HG02885 (cell line): ENCODE results near the gene PTTG1IP.

Experiments used
- ATAC-seq: cut with Tn5 transposase; IDR thresholded peaks from one replicate; pipeline ENCODE4 v1.9.1; 2021; ENCODE audit warnings: mild to moderate bottlenecking; ENCODE audit not compliant: unreplicated experiment, poor library complexity

PTTG1IP gene

DNA sequence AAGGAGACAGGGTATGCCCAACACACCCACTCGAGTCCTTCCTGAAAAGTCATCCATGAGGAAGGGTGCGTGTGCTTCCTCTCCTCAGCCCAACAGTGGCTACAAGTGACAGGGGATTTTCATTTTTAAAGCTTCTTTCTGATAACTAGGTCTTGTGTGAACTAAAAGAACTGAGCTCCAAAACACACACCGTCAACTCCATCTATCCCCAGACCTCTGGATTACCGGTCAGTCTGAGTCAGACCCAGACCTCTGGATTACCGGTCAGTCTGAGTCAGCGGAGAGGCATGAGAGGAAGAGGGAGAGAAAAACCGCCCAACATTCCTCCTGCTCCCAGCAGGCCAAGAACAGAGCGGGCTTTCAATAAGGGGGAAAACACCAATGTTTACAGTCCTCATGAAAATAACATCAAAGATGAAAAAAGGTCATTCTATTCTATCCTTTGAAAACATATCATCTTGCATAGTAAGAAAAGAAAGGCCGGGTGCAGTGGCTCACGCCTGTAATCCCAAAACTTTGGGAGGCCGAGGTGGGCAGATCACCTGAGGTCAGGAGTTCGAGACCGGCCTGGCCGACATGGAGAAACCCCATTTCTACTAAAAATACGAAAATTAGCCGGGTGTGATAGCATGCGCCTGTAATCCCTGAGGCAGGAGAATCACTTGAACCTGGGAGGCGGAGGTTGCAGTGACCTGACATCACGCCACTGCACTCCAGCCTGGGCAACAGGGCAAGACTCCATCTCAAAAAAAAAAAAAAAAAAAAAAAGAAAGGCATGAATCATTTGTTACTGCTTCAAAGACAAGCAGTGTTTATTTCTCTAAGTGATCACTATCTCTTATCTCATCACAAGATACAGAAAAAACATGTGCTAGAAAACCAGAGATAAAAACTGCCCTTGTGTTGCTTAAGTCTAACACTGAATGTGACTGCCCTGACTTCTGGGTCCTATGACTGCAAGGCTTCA is 3.4 kb downstream of the PTTG1IP start:
- no peak for ATAC-seq

DNA sequence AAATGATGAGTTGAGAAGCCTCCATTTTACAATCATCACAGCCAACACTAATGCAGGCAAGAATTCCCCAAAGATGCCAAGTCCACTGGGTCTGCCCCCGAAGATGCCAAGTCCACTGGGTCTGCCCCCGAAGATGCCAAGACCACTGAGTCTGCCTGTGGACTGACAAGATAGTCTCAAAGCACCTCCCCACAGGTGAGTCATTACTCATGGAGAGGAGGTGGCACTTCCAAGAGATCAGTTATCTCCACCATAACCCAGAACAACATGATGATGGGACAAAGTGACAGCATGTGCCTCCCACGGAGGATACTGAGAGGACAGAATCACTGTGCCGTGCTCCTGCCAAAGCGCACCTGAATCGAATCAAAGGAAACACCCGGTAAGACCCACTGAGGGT is 4.8 kb downstream of the PTTG1IP start:
- ATAC-seq: no peak

DNA sequence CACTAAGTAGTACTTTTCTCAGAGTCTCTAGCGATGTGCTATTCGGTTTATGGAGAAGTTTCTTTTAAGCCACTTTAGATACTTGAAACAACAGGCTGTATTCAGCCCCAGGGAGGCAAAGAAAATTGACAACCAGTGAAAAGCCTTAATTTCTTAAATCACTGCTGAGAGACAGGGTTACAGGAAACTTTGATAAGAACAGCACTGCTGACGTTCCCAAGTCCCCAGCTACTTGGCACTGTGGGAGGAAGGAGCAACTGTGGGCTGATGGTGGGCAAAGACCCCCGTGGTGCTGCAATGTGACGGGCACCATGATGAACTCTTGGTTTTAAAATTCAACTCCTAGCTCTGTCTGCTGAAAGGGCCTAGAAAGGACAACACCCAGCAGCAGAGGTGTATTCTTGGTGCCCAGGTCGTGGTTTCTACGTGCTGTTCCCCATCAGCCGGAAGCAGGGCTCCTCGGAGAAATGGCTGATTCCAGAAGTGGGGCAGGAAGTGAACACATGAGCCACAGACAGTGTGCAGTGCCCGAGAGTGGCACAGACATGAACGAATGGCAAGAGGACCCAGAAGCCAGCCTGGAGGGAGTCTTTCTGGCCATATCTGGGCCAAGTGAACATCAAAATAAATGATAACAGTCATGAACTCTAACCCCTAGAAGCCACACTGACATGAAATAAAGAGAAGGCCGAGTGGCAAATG is 5.3 kb downstream of the PTTG1IP start:
- ATAC-seq: no peak

DNA sequence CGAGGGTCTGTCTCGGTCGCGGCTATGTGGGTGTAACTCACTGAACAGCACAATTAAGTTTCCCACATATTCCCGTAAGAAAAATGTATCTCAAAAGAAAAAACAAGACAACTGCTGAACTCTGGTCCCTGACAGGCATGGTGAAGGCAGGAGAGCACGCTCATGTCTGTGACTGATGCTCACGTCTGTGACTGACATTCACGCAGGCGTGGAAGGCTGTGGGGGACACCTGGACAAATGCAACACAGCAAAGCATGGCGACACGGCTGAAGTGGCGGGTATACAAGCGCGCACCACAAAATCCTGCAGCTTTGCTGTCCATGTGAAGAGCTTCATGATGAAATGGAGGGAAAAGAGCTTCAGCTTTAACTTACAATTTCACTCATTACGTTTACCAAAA is 6.0 kb downstream of the PTTG1IP start:
- no peak for ATAC-seq

DNA sequence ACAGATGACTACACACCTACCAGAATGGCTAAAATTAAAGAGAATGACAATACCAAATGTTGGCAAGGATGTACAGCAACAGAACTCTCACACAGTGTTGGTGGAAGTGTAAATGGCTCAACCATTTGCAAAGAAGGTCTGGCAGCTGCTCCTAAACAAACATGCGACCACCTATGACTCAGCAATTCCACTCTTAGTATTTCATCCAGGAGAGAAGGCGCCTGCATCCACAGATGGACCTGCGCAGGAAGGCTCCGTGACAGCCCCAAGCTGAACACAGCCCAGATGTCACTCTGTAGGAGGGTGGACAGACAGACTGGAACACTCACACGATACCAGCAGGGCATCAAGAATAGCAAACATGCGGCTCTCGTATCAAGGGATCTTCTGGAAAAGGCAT is 6.7 kb downstream of the PTTG1IP start:
- ATAC-seq: no peak

DNA sequence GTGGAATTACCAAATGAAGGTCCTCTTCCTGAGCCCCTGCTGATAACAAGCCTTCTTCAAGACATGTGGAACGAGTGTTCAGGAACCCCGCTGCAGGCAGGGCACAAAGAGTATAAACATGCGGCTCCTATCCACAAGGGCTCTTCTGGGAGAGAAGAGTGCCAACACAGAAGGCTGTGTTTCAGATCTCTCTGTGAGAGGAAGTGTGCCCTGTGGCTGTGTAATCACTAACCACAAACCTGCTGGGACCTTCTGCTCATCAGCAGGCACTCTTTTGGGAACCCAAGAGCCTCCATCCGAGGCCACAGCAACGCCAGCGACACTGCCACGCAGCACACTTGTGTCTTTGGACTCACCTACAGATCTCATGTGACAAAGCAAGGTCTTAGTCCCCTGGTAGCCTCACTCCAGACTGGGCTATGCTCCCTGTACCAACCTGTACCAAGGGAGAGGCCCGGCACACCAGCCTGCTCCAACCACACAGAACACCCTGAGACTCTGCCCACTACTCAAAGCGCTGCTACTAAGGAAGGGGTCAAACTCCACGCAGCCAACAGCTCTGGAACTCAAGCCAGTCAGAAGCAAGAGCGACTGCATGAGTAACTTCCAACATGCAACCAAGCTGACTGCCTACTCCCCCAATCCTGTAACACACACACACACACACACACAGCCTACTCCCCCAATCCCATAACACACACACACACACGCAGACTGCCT is 7.8 kb downstream of the PTTG1IP start:
- no peak for ATAC-seq

DNA sequence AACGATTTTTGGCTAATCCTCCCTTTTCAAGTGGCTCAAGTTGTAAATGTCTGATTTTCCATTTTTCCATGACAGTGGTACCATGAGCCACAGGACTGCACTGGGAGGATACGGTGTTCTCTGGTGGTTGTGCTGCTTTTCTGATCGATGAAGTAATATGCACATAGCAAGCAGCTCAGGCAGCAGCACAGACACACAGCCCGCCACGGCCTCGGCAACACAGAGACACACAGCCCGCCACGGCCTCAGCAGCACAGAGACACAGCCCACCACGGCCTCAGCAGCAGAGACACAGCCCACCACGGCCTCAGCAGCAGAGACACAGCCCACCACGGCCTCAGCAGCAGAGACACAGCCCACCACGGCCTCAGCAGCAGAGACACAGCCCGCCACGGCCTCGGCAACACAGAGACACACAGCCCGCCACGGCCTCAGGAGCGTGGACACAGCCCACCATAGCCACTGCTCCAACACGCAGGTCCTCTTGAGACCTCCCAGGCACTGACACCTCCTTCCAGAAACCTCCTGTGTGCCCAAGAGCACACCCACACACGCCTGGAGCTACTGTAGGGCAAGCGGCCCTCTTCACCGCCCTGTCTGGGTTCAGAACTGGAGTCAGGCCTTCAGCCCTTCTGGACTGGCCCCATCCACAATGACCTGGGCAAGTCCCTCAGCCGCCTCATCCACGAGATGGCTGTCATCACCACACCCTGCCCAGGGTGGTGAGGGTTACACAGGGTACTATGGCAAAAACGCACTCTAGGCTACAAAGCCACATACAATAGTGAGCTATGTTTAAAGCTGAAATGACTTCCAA is 10.4 kb downstream of the PTTG1IP start:
- no peak for ATAC-seq

DNA sequence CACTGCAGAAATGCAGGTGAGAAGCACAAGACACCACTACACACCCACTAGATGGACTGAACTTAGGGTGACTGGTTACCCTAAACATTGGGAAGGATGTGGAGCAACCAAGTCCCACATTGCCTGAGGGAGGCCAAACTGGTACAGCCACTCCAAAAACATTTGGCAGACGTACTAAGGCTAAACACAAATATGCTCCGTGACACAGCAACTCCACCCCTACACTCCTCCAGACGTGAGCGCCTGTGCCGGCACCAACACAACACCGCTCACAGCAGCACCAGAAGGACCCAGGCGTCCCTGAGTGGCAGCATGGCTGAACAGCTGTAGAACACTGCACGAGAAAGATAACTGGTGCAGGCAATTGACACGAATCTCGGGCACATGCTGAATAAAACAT is 14.7 kb downstream of the PTTG1IP start:
- ATAC-seq: no peak

DNA sequence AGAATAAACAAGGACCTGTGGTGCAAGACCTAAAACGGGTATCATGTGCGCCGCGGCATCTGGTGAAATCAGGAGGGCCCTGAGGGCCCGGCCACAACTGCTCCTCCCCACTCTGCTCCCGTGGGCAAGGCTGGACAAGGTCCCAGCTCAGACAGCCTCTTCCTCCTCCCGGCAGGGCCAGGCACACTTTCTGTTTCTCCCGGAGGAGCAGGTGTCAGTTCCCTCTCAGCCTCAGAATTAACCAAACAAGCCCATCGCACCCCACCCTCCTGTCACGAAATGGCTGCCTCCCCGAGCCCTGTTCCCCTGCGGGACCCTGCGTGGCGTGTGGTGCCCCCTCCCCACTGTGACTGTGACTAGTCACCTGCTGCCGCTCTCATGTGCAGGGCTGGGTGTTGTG is 15.2 kb downstream of the PTTG1IP start:
- ATAC-seq: no peak

DNA sequence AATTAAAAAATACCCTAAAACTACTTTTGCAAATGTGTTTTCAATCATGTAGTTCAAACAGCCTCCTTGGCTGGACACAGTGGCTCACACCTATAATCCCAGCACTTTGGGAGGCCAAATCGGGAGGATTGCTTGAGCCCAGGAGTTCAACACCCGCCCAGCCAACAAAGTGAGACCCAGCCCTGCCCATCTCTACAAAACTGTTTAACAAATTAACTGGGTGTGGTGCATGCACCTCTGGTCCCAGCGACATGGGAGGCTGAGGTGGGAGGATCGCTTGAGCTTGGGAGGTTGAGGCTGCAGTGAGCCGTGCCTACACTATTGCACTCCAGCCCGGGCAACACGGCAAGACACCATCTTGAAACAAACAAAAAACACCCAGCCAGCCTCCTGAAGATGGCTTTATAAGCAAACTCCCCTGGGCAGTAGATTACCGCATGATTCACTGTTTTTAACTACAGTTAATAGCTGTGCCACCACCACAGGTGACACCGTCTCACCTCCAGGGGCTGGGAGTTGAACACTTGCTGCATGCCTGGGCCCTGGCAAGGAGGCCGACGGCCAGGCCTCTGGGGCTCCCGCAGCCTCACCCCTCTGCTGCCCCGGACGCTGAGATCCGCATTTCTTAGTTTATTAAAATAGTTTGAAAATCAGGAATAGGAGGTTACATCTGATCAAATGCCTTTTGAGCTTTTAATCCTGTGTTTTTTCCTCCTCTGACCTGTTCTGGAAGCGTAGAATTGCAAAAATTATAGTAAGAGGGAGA is 16.2 kb downstream of the PTTG1IP start:
- no peak for ATAC-seq

DNA sequence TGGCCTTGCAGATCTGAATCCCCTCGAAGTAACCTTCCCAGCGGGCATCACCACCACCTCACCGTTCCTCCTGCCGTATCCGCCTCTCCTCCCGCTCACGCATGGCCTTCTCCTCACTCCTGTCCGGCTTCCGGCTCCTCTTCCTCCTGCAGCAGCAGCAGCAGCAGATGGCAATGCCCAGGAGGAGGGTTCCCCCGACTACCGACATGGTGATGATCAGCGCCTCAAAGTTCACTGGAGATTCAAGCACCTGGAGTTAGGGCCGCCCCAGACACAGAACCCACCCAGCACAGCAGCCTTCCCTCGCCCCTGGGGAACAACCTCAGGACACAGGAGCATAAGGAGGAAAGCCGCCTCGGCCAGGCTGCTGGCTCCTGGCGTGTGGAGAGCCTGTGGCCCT is 17.4 kb downstream of the PTTG1IP start:
- ATAC-seq: no peak

DNA sequence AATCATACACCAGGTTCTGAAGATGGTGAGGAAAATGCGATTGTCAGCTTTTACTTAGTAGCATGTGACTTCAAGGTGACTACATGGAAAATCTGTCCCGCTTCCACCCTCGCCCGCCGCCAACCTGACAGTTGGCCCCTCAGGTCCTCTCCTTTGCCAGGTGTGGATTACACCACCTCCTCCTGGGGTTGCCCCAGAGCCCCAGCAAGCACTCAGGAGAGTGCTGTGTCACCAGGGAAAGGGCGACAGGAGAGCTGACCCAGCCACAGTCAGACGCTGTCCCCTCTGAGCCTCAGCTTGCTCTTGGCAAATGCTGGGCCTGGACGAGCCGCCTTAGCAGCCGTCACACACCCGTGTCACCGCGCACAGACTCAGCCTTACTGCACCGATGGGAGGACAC is 17.9 kb downstream of the PTTG1IP start:
- ATAC-seq: no peak

DNA sequence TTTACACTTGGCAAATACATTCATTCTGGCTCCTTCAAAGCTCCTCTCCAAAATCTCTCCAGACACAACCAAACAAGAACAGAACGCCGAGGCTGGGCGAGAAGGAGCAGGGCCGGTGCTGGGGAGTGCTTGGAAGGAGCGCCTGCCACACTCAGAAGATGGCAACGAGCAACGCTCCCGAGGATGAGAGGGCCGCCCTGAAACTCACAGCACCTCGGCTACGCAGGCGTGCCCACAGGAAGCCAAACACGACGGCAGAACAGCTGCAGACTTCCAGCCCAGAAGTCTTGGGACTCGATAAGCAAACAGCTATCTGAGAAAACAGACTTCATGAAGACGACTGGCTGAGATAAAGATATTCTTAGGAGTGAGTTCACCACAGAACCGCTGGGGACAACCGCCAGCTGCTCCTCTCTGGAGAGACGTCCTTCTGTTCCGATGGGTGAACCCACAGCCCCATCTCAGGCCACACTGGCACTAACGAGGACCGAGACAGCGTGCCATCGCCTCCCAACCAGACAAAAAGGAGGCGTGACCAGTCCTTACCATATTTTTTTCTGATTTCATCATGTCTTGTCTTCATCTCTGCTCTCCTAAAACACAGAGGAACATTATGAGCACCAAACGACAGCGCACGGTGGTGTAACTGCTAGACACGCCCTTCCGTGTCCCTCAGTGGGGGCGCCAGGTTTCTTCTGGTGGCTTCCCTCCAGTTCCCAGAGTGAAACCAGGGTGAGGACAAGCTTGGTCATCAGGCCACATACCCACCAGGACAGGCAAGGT is 18.6 kb downstream of the PTTG1IP start:
- ATAC-seq: no peak

DNA sequence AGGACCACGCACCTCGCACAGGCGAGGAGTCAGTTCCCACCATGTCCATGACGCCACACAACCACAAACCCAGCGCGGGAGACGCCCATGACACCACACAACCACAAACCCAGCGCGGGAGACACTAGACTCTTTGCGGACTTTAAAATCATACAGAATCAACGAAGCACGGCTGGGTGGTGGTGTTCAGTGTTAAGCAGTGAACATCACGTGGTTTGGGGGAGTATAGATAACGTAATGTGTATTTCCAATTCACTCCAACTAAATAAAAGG is 19.2 kb downstream of the PTTG1IP start:
- ATAC-seq: no peak

DNA sequence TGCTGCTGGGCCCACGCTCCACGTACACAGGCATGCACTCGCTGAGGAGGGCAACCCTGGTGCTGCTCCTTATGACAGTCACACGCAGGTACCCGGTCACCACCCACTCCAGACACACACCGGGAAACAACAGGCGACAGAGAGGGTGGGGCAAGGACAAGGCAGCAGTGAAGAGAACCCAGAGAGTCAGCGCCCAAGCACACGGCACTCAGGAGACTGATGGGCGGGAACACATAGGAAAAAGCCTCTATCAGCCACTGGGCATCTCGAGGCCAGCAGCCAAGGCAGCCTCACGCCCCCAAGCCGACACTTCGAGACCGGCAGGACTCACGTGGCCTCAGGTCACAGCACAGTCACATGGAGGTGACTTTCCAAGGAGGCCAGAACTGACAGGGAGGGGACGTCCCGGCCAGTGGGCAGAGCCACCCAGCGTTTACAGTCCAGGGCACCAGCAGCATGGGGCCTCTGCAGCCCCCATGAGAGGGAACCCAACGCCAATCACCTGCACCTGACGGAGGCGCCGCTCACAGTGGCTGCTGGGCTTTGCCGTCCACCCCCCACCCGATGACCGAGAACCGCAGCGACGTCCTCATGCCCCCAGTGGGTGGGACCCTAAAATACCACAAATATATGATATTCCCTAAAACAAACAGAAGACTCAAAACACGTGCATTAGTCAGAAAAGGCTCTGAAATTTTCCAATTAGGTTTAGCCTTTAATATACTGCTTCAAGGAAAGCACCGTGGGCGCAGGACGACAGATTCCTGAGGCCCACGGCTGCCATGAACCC is 19.7 kb downstream of the PTTG1IP start:
- no peak for ATAC-seq

DNA sequence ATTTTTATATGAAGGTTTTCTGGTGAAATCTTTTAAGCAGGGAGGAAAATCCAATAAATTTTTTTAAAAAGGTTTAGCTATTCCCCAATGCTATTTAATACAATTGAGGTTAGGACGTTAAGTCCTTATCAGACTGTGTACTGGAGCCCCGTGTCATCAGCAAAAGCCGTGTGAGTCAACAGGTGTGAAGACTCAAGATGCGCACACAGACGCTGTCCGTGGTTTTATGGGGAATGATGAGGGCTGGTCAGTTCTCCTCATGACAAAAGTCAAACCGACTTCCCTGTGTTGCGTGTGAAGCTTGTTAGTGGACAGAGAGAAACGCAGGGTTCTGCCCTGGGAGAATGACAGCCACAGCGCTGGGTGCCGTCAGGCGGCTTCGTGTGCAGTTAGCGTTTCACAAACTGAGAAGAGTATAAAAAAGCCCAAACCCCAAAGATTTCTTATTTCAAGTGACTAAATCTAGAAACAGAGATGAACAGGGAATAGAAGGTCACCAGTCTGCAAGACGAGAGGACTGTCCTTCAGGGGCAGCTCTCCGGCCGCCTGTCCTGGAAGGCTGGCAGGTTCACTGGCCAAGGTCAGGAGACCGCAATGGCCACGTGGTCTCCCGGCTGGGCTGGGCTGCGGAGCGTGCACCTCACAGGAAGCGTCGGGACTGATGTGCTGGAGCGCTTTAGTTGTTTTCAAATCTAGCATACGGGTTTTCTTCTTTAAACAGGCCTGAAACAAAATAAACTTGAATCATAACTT is 22.4 kb downstream of the PTTG1IP start:
- ATAC-seq: no peak

DNA sequence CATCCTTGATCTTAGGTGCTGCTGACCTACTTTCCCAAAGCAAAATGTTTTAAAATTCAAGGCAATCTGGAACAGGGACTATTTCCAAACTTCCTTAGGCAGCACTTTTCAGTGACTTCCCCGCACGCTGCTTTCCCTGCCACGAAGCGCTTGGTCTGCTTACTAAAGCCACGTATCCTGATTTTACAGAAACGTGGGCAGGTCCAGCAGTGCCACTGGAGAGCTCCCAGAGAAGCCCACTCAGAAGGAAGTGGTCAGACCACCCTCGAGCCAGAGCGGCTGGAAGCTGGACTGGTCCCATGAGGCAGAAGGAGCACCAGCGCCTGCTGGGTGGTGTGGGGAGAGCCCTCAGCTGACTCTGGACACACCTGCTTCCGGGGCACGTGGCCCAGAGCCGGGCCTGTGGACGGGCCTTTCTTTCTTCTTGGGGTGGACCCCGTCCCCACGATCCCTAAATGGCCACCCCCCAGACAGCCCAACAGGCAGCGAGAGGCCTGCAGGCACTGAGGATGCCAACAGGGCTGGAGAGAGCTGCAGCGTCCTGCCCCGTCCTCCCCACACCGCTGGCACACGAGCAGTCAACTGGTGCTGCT is 23.2 kb downstream of the PTTG1IP start:
- no peak for ATAC-seq
